Kidney (tissue), 14 donors: ENCODE results near the gene EEF1G. TPM values are rescaled to one million over a fixed set of nuclear protein-coding genes. Genes with fewer than 3 reads are reported as not detected.
A peak's percentile ranks its signal among the peaks of the same experiment; 100 is the strongest.

Source experiments
- DNase-seq, 5 donors: peaks; one replicate each; pipeline ENCODE4 v3.0.0-alpha.2; 2013 to 2020
- FAIRE-seq: peaks from 2 replicates; lab custom pipeline; 2012; peaks lifted over from hg19 to GRCh38; lab: Jason Lieb, UNC
- H3K27ac ChIP-seq, 2 donors: one replicate each; pipeline ENCODE4 v1.7.0; 2013; ENCODE audit warnings: low read depth in 2 of 2, low read length in 2 of 2, inconsistent platforms in 1 of 2
- H3K27me3 ChIP-seq: one replicate; pipeline ENCODE4 v1.7.1; 2013; ENCODE audit warnings: low read length, inconsistent platforms; ENCODE audit not compliant: control insufficient read depth, insufficient read depth
- H3K36me3 ChIP-seq, 3 donors: one replicate each; pipeline versions ENCODE4 v1.7.0 to v1.7.1; 2013; ENCODE audit warnings: low read length in 3 of 3, control low read depth in 1 of 3, inconsistent platforms in 1 of 3; ENCODE audit not compliant: insufficient read depth in 3 of 3, control insufficient read depth in 2 of 3
- H3K4me1 ChIP-seq, 3 donors: one replicate each; pipeline versions ENCODE4 v1.7.0 to v1.7.1; 2013; ENCODE audit warnings: low read length in 3 of 3, inconsistent platforms in 1 of 3, low read depth in 1 of 3; ENCODE audit not compliant: control insufficient read depth in 2 of 3, insufficient read depth in 2 of 3
- H3K4me3 ChIP-seq, 3 donors: one replicate each; pipeline versions ENCODE4 v1.7.0 to v1.8.1; 2013; ENCODE audit warnings: low read length in 3 of 3, control low read depth in 1 of 3, inconsistent platforms in 1 of 3
- H3K9ac ChIP-seq, 3 donors: one replicate each; pipeline versions ENCODE4 v1.7.0 to v1.7.1; 2013; ENCODE audit warnings: low read length in 3 of 3, control low read depth in 1 of 3, inconsistent platforms in 1 of 3
- H3K9me3 ChIP-seq, 3 donors: one replicate each; pipeline versions ENCODE4 v1.7.0 to v1.7.1; 2013; ENCODE audit warnings: low read length in 3 of 3, control low read depth in 1 of 3, inconsistent platforms in 1 of 3; ENCODE audit not compliant: control insufficient read depth in 2 of 3, insufficient read depth in 1 of 3
- CTCF ChIP-seq: IDR thresholded peaks from 3 replicates; pipeline ENCODE4 v1.5.1; 2012; ENCODE audit warnings: mild to moderate bottlenecking, moderate library complexity, borderline replicate concordance; ENCODE audit not compliant: insufficient read depth; ENCODE audit errors: extremely low read depth
- intact Hi-C: fragments of 100-400 bp; cut with DNase I; formaldehyde crosslinking; loops from one replicate; pipeline ENCODE4 v1.11.1; 2022
- polyA plus RNA-seq: library from polyadenylated mRNA; stranded (reverse); fragments of 350-450 nt; fragmentation: Illumina TruSeq; extraction: RNeasy Lipid Tissue Mini Kit (QIAGEN cat#74804); gene quantifications from one replicate; pipeline ENCODE4 v1.2.3, GENCODE V29; 2014; ENCODE audit warnings: low read depth, low replicate concordance; ENCODE audit not compliant: insufficient read depth
- total RNA-seq: library from RNA; stranded (reverse); fragmentation: NEBNext Ultra II Directional; extraction: Animal tissue kit (Norgen Biotek cat#: 25700); gene quantifications from one replicate; pipeline ENCODE4 v1.2.1, GENCODE V29; 2021
- donor health status: control.
- donor health status: control.
- donor health status: control.
- donor health status: control.
- donor health status: control.
- donor health status: DM: yes; HTN: yes; CAD: no.
- donor health status: Normal renal cell carcinoma (clear cell type).

Gene EEF1G
- total and polyA plus RNA-seq, 2 donors from 2014 or later = 1,136 to 1,809 TPM

GRCh38 chr11:62556108-62556874 is 17.4 kb downstream of the EEF1G start:
- H3K4me1 ChIP-seq = peaks cover 5 to 56% (median 51%) of the 10 kb centered on the region in 3 donors
- no peaks in the 10 kb centered on the region for H3K27me3 ChIP-seq
- peak overlapping the region in 1 of 3 donors; percentile 30 for H3K4me3 ChIP-seq
- H3K9ac ChIP-seq = peak overlapping the region in 1 of 3 donors; percentile 48
- H3K36me3 ChIP-seq = peaks cover 3 to 28% (median 14%) of the 10 kb centered on the region in 3 donors
- FAIRE-seq (no peak), DNase-seq (peak; percentile 84 to 97 (median 91))
- no peak for TF ChIP-seq CTCF
- intact Hi-C loops = no loop called here
- peak overlapping the region; percentile 80 to 87 for H3K27ac ChIP-seq
- H3K9me3 ChIP-seq = no peaks in the 10 kb centered on the region

GRCh38 chr11:62555464-62556107 is 18.1 kb downstream of the EEF1G start:
- intact Hi-C loops = no loop called here
- Histone ChIP-seq H3K4me3 (peak overlapping the region in 1 of 3 donors; percentile 18), H3K9ac (peak overlapping the region in 1 of 3 donors; percentile 48), H3K27ac (peak overlapping the region; percentile 80 to 87), H3K27me3 (no peaks in the 10 kb centered on the region), H3K36me3 (peaks cover 3 to 28% (median 14%) of the 10 kb centered on the region in 3 donors), H3K9me3 (no peaks in the 10 kb centered on the region), H3K4me1 (peaks cover 5 to 56% (median 51%) of the 10 kb centered on the region in 3 donors)
- DNase-seq (peak in 4 of 5 donors; percentile 23 to 76 (median 62)), FAIRE-seq (no peak)
- no peak for TF ChIP-seq CTCF

- Histone ChIP-seq H3K4me3 (no peak overlapping the region), H3K27ac (peak overlapping the region; percentile 86 to 90), H3K9ac (peak overlapping the region in 1 of 3 donors; percentile 51), H3K27me3 (no peaks in the 10 kb centered on the region), H3K9me3 (no peaks in the 10 kb centered on the region), H3K4me1 (peaks cover 5 to 53% (median 51%) of the 10 kb centered on the region in 3 donors), H3K36me3 (peaks cover 3 to 21% (median 9%) of the 10 kb centered on the region in 3 donors)
- TF ChIP-seq CTCF = no peak
- peak in 2 of 5 donors; percentile 40 to 80 for DNase-seq
- intact Hi-C loops = no loop called here
- no peak for FAIRE-seq
Measured at GRCh38 chr11:62554387-62555167, 19.1 kb downstream of the EEF1G start.
